Activated CD4-positive, alpha-beta T cell treated with anti-CD3 and anti-CD28 coated beads, Interleukin-2, amount 10 ng/mL, durations not matched to agents 24 days and 14 days (primary cell): ENCODE measurements around the gene DNAH3. TPM values are rescaled to one million over a fixed set of nuclear protein-coding genes. Genes with fewer than 3 reads are reported as not detected.
A peak's percentile ranks its signal among the peaks of the same experiment; 100 is the strongest.
"Not testable (repeated sequence)": the region's sequence is repeated elsewhere in the genome, so short reads cannot be mapped to it uniquely, and the experiment has no call there.

Source experiments
- DNase-seq: peaks from one replicate; pipeline ENCODE4 v3.0.0; 2022
- H3K27ac Mint-ChIP-seq: one replicate; pipeline ENCODE4 v1.8.0; 2022; ENCODE audit warnings: mild to moderate bottlenecking, mixed read lengths
- H3K27me3 Mint-ChIP-seq: one replicate; pipeline ENCODE4 v1.8.0; 2022; ENCODE audit warnings: mixed read lengths
- H3K36me3 Mint-ChIP-seq: one replicate; pipeline ENCODE4 v1.8.0; 2022; ENCODE audit warnings: low read depth, mild to moderate bottlenecking, mixed read lengths
- H3K4me1 Mint-ChIP-seq: one replicate; pipeline ENCODE4 v1.8.0; 2021; ENCODE audit warnings: mixed read lengths
- H3K4me3 Mint-ChIP-seq: one replicate; pipeline ENCODE4 v1.8.0; 2022; ENCODE audit warnings: mild to moderate bottlenecking, moderate library complexity, mixed read lengths
- H3K9me3 Mint-ChIP-seq: one replicate; pipeline ENCODE4 v1.8.0; 2021; ENCODE audit warnings: mixed read lengths
- intact Hi-C: fragments of 100-400 bp; cut with micrococcal nuclease; formaldehyde crosslinking; loops from one replicate; pipeline ENCODE4 v1.15.1; 2023
- total RNA-seq: library from RNA; stranded (reverse); gene quantifications from 2 replicates; pipeline ENCODE4 v1.2.3, GENCODE V29; 2022

The DNAH3 gene
- total RNA-seq, 1 donor from 2014 or later, result not detected

- intact Hi-C loops, result no loop called here
- Mint-ChIP-seq H3K36me3 (no peaks in the 10 kb centered on the region), H3K27me3 (peaks cover 1% of the 10 kb centered on the region), H3K4me3 (no peak overlapping the region), H3K4me1 (no peaks in the 10 kb centered on the region), H3K27ac (no peak overlapping the region), H3K9me3 (no peaks in the 10 kb centered on the region)
- DNase-seq, result no peak
Measured at GRCh38 chr16:21130811-21131210, 19.8 kb downstream of the DNAH3 start.

- H3K4me1 Mint-ChIP-seq, result no peaks in the 10 kb centered on the region
- no peaks in the 10 kb centered on the region for H3K36me3 Mint-ChIP-seq
- intact Hi-C loops, result no loop called here
- H3K9me3 Mint-ChIP-seq, result no peaks in the 10 kb centered on the region
- H3K27ac Mint-ChIP-seq, result no peak overlapping the region
- DNase-seq, result no peak
- H3K4me3 Mint-ChIP-seq, result no peak overlapping the region
- H3K27me3 Mint-ChIP-seq, result peaks cover 1% of the 10 kb centered on the region
Measured at GRCh38 chr16:21128991-21129390, 21.7 kb downstream of the DNAH3 start.

GRCh38 chr16:21126518-21126917 is 24.1 kb downstream of the DNAH3 start:
- Mint-ChIP-seq H3K27me3 (peaks cover 1% of the 10 kb centered on the region), H3K4me1 (no peaks in the 10 kb centered on the region), H3K27ac (no peak overlapping the region), H3K9me3 (no peaks in the 10 kb centered on the region), H3K4me3 (no peak overlapping the region), H3K36me3 (no peaks in the 10 kb centered on the region)
- intact Hi-C loops, result no loop called here
- no peak for DNase-seq

- H3K27me3 Mint-ChIP-seq, result no peaks in the 10 kb centered on the region
- no peaks in the 10 kb centered on the region for H3K36me3 Mint-ChIP-seq
- H3K9me3 Mint-ChIP-seq, result no peaks in the 10 kb centered on the region
- H3K4me1 Mint-ChIP-seq, result no peaks in the 10 kb centered on the region
- H3K4me3 Mint-ChIP-seq, result no peak overlapping the region
- no peak for DNase-seq
- no peak overlapping the region for H3K27ac Mint-ChIP-seq
- intact Hi-C loops, result no loop called here
Measured at GRCh38 chr16:21125191-21125590, 25.5 kb downstream of the DNAH3 start.

GRCh38 chr16:21120976-21121520 is 29.6 kb downstream of the DNAH3 start:
- H3K27me3 Mint-ChIP-seq, result no peaks in the 10 kb centered on the region
- H3K36me3 Mint-ChIP-seq, result no peaks in the 10 kb centered on the region
- H3K4me1 Mint-ChIP-seq, result peaks cover 2% of the 10 kb centered on the region
- intact Hi-C loops, result no loop called here
- DNase-seq, result no peak
- H3K27ac Mint-ChIP-seq, result no peak overlapping the region
- no peaks in the 10 kb centered on the region for H3K9me3 Mint-ChIP-seq
- no peak overlapping the region for H3K4me3 Mint-ChIP-seq

GRCh38 chr16:21117567-21117966 is 33.1 kb downstream of the DNAH3 start:
- Mint-ChIP-seq H3K27ac (no peak overlapping the region), H3K4me3 (no peak overlapping the region), H3K4me1 (peaks cover 2% of the 10 kb centered on the region)

GRCh38 chr16:21116148-21116693 is 34.4 kb downstream of the DNAH3 start:
- Mint-ChIP-seq H3K36me3 (no peaks in the 10 kb centered on the region), H3K9me3 (no peaks in the 10 kb centered on the region), H3K27ac (no peak overlapping the region), H3K4me3 (peak overlapping the region; percentile 61), H3K4me1 (peaks cover 2% of the 10 kb centered on the region), H3K27me3 (peaks cover 2% of the 10 kb centered on the region)
- intact Hi-C loops, result no loop called here
- DNase-seq, result no peak

More at GRCh38 chr16:21117567-21117966, 33.1 kb downstream of the DNAH3 start:
- intact Hi-C loops, result no loop called here
- Mint-ChIP-seq H3K36me3 (no peaks in the 10 kb centered on the region), H3K27me3 (no peaks in the 10 kb centered on the region), H3K9me3 (no peaks in the 10 kb centered on the region)
- no peak for DNase-seq

GRCh38 chr16:21115551-21115950 is 35.1 kb downstream of the DNAH3 start:
- H3K9me3 Mint-ChIP-seq, intact Hi-C loops, H3K4me3 Mint-ChIP-seq, H3K27ac Mint-ChIP-seq, H3K27me3 Mint-ChIP-seq, H3K36me3 Mint-ChIP-seq, H3K4me1 Mint-ChIP-seq, DNase-seq: not testable (repeated sequence)

- intact Hi-C loops, result no loop called here
- DNase-seq, result no peak
- peaks cover 9% of the 10 kb centered on the region for H3K27me3 Mint-ChIP-seq
- no peaks in the 10 kb centered on the region for H3K9me3 Mint-ChIP-seq
- H3K36me3 Mint-ChIP-seq, result no peaks in the 10 kb centered on the region
- H3K27ac Mint-ChIP-seq, result no peak overlapping the region
- H3K4me1 Mint-ChIP-seq, result peaks cover 2% of the 10 kb centered on the region
- no peak overlapping the region for H3K4me3 Mint-ChIP-seq
Measured at GRCh38 chr16:21103941-21104860, 46.4 kb downstream of the DNAH3 start.

- H3K27ac Mint-ChIP-seq, result no peak overlapping the region
- H3K4me1 Mint-ChIP-seq, result peaks cover 2% of the 10 kb centered on the region
- peak; percentile 67 for DNase-seq
- H3K4me3 Mint-ChIP-seq, result no peak overlapping the region
- H3K36me3 Mint-ChIP-seq, result no peaks in the 10 kb centered on the region
- intact Hi-C loops, result no loop called here
- no peaks in the 10 kb centered on the region for H3K9me3 Mint-ChIP-seq
- H3K27me3 Mint-ChIP-seq, result peaks cover 21% of the 10 kb centered on the region
Measured at GRCh38 chr16:21101631-21102420, 48.8 kb downstream of the DNAH3 start.

GRCh38 chr16:21100447-21100846 is 50.2 kb downstream of the DNAH3 start:
- no peak for DNase-seq
- no peak overlapping the region for H3K4me3 Mint-ChIP-seq
- no peaks in the 10 kb centered on the region for H3K9me3 Mint-ChIP-seq
- no peak overlapping the region for H3K27ac Mint-ChIP-seq
- peaks cover 28% of the 10 kb centered on the region for H3K27me3 Mint-ChIP-seq
- no peaks in the 10 kb centered on the region for H3K36me3 Mint-ChIP-seq
- peaks cover 2% of the 10 kb centered on the region for H3K4me1 Mint-ChIP-seq
- intact Hi-C loops, result no loop called here

- no peaks in the 10 kb centered on the region for H3K4me1 Mint-ChIP-seq
- H3K9me3 Mint-ChIP-seq, result no peaks in the 10 kb centered on the region
- no peak overlapping the region for H3K4me3 Mint-ChIP-seq
- H3K27me3 Mint-ChIP-seq, result peaks cover 39% of the 10 kb centered on the region
- H3K27ac Mint-ChIP-seq, result peak overlapping the region; percentile 10
- DNase-seq, result no peak
- intact Hi-C loops, result no loop called here
- no peaks in the 10 kb centered on the region for H3K36me3 Mint-ChIP-seq
Measured at GRCh38 chr16:21097151-21097550, 53.5 kb downstream of the DNAH3 start.

GRCh38 chr16:21094719-21095118 is 55.9 kb downstream of the DNAH3 start:
- H3K4me1 Mint-ChIP-seq, intact Hi-C loops, H3K36me3 Mint-ChIP-seq, DNase-seq, H3K9me3 Mint-ChIP-seq, H3K4me3 Mint-ChIP-seq, H3K27ac Mint-ChIP-seq: not testable (repeated sequence)
- H3K27me3 Mint-ChIP-seq, result peaks cover 46% of the 10 kb centered on the region

- Mint-ChIP-seq H3K4me1 (no peaks in the 10 kb centered on the region), H3K27ac (no peak overlapping the region), H3K27me3 (peaks cover 51% of the 10 kb centered on the region), H3K36me3 (no peaks in the 10 kb centered on the region), H3K9me3 (no peaks in the 10 kb centered on the region), H3K4me3 (no peak overlapping the region)
- DNase-seq, result no peak
- intact Hi-C loops, result no loop called here
Measured at GRCh38 chr16:21092951-21093350, 57.7 kb downstream of the DNAH3 start.
